A549 treated with AZD9567 at 1 μM for 4 hours (cell line): Measurements from ENCODE around the gene PLEKHG3. TPM values are rescaled to one million over a fixed set of nuclear protein-coding genes. Genes with fewer than 3 reads are reported as not detected.

Source experiments
- total RNA-seq: library from RNA; stranded (reverse); fragments of 200-300 nt; extraction: Qiagen RNA extraction; gene quantifications from 5 replicates; pipeline ENCODE4 v1.2.3, GENCODE V29; 2022; ENCODE audit not compliant: insufficient read depth

Gene PLEKHG3
- total RNA-seq, result 19.5 to 28.7 TPM (median 27.1 TPM) in 5 replicates

GRCh38 chr14:64704143-64704742, at the start of gene PLEKHG3:
PLEKHG3 (plus strand) TSS chr14:64704424; CDS start chr14:64727632, 23,208 bp downstream.

Other genes starting within 250 kb of the PLEKHG3 start
- 0.26 to 0.42 TPM (median 0.39 TPM) in 5 replicates for gene AKAP5, start 238.9 kb upstream of the PLEKHG3 start, total RNA-seq
- gene ZBTB25, start 200.6 kb upstream of the PLEKHG3 start, total RNA-seq, result 5.0 to 8.2 TPM (median 5.6 TPM) in 5 replicates
- 19.4 to 28.1 TPM (median 21.3 TPM) in 5 replicates for gene ZBTB1, start 199.7 kb upstream of the PLEKHG3 start, total RNA-seq
- gene HSPA2, start 163.7 kb upstream of the PLEKHG3 start, total RNA-seq, result 28.4 to 47.2 TPM (median 36.0 TPM) in 5 replicates
- 0.17 to 0.37 TPM (median 0.34 TPM) in 4 of 5 replicates, not detected in the other for gene PPP1R36, start 154.5 kb upstream of the PLEKHG3 start, total RNA-seq
- gene SPTB, start 175.5 kb downstream of the PLEKHG3 start, total RNA-seq, result 1.0 to 1.2 TPM (median 1.0 TPM) in 5 replicates
- 76.9 to 109 TPM (median 80.6 TPM) in 5 replicates for gene CHURC1, start 210.0 kb downstream of the PLEKHG3 start, total RNA-seq
- 162 to 296 TPM (median 187 TPM) in 5 replicates for gene GPX2, start 238.3 kb downstream of the PLEKHG3 start, total RNA-seq